Dedifferentiated amniotic fluid mesenchymal stem cell (primary cell): Measurements from ENCODE around the gene DMRT3.
"Not testable (repeated sequence)": the region's sequence is repeated elsewhere in the genome, so short reads cannot be mapped to it uniquely, and the experiment has no call there.

Experiments
- DNase-seq: peaks from one replicate; pipeline ENCODE4 v3.0.0-alpha.2; 2016; ENCODE audit errors: extremely low spot score

The DMRT3 gene

DNA sequence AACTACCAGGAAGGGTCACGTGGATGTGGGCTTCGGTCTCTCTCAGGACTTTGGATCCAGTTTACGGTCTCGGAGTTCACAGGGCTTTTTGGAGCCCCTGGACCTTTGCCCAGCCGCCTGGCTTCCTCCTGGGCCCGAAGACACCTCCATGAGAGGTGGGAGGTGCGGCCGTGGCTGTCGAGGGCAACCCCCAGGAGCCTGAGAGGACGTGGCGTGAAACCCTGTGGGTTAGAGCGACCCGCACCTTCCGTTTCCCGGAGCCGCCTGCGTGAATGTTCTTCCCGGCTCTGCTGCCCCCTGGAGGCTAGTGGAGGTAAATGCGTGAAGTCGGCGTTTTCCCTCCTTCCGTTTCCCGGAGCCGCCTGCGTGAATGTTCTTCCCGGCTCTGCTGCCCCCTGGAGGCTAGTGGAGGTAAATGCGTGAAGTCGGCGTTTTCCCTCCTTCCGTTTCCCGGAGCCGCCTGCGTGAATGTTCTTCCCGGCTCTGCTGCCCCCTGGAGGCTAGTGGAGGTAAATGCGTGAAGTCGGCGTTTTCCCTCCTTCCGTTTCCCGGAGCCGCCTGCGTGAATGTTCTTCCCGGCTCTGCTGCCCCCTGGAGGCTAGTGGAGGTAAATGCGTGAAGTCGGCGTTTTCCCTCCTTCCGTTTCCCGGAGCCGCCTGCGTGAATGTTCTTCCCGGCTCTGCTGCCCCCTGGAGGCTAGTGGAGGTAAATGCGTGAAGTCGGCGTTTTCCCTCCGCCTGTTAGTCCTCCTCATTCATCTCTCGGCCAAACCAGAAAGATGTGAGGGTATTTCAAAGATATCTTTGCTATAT, 22.1 kb downstream of the DMRT3 start:
- DNase-seq = not testable (repeated sequence)

DNA sequence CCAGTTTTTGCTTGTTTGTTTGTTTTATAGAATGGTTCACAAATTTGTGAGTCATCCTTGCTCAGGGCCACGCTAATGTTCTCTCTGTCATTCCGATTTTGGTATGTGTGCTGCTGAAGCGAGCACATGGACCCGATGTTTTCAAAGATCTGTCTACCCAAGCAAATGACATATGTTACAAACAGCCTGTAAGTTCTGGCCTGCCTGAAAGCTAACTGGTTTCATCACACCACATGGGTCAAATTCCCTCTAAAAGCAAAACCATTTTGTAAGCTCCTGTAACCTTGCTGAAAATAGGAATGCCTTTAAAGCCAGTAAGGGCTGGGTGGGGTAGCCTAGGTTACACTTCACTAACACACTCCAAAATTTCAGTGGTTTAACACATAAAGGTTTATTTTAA, 25.4 kb downstream of the DMRT3 start:
- DNase-seq = no peak

DNA sequence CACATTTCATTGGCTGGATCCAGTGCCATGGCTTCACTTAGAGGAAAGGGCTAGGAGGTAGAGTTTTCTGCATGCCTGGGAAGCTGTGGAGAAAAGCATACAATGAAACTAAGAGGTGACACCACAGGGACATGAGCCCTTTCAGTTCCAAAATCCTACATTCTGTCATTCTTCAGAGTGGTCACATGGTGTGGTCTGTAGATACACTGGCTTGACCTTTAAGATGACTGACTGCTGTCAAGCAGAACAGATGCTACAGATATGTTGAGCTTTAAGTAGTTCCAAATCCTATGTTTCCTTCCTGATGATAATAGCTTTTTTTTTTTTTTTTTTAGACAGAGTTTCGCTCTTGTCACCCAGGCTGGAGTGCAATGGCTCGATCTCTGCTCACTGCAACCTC, 26.2 kb downstream of the DMRT3 start:
- no peak for DNase-seq

DNA sequence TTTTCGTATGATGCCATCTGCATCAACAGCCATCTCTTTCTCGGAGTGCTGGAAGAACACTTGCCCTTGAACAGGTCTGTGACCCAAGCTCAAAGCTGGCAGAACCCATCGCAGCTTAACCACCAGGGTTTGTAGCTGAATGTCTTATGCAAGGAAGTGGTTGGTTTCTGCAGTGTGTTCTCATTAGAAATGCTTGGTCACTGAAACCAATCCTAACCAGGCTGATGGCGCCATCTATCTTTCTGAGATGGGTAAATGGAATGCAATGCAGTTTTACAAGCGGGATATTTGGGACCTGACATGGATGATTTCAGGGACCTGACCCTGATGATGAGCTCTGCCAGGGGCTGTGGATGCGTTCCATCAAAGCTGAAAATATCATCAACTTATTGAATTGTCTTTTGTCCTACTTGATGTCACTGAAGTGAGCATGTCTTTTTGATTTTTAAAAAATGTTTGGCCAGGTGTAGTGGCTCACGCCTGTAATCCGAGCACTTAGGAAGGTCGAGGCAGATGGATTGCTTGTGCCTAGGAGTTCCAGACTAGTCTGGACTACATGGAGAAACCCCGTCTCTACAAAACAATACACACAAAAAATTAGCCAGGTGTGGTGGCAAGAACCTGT, 28.7 kb downstream of the DMRT3 start:
- DNase-seq = peak; percentile 40

DNA sequence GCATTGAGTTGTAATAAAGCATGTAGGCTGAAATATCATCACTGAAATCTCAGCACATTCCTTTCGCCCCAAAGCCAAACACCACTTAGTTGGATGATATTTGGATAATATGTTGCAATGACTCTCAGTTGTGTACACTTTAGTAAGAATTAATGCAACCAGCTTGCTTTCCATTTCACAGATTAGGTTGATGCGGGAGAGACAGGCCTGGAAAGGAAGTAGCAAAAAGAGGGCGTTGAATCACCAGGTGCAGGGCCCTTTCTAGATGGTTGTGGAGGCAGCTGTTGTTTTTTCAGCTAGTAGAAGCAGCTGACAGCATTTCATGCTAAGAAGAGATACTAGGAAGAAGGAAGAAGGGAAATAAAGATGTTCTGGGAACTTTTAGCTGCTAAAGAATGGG, 30.9 kb downstream of the DMRT3 start:
- no peak for DNase-seq

DNA sequence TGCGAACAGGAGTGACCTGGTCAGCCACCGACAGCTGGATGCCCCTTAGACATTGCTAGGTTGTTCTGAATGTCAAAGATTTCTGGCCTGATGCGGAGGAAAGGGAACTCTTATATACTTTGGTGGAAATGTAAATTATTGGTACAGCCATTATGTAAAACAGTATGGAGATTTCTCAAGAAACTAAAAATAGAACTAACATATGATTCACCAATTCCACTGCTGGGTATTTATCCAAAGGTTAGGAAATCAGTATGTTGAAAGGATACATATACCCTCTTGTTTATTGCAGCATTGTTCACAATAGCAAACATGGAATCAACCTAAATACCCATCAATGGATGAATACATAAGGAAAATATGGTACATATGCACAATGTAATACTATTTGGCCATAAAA, 31.8 kb downstream of the DMRT3 start:
- DNase-seq = no peak

DNA sequence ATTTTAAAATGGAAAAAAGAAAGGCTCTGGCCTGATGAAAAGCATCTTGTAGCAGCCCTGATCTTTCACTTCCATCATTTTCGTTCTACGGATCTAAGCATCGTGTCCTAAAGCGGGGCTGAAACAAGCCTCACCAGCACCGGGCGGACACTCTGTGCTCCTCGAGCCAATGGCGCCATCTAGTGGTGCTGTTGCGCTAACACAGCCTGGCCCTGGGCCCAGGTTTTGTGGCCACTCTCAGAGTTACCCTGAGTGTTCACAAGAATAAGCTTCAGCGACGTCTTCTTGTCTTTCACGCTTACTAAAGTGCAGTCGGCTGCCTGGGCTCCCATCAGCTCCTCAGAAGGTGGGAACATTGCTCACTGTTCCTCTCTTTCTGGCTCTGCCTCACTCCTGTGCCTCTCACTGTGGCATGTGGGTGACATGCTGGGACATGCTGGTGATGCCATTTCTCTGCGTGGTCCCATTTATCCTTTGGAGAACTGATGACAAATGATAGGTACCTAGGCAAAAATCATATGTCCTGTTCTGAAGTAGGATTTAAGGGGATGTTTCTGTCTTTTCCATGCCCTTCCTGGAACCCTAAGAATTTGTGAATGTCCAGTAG, 32.7 kb downstream of the DMRT3 start:
- DNase-seq = peak; percentile 68

DNA sequence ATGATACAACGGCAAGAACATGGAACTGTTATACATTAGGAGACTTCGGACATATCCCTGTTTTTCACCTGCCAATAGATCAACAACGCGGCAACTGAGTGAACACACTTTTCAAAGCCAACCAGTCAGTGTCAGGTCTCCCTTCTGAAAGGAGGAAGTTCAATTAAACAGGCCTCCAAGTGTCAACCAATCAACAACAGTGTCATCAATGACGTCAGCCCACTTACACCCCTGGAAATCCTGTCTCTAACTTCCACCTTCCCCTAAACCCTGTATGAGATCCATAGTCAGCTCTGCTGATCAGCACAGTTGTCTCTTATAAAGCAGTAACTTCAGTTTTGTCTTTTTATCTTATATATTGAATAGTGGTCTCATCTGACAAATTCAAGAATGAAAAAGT, 36.6 kb downstream of the DMRT3 start:
- DNase-seq = no peak

DNA sequence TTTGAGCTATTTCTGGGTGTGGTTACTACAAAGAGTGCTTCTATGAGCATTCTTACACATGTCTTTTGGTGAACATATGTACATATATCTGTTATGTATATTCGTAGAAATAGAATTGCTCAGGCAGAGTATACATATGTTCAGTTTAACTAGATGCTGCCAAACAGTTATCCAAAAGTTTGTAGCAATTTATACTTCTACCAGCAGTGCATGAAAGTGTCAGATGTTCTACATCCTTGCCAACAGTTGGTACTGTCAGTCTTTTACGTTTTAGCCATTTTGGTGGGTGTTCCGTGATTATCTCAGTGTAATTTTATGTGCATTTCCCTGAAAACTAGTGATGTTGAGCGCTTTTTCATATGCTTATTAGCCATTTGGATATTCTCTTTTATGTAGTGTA, 37.8 kb downstream of the DMRT3 start:
- DNase-seq = no peak

DNA sequence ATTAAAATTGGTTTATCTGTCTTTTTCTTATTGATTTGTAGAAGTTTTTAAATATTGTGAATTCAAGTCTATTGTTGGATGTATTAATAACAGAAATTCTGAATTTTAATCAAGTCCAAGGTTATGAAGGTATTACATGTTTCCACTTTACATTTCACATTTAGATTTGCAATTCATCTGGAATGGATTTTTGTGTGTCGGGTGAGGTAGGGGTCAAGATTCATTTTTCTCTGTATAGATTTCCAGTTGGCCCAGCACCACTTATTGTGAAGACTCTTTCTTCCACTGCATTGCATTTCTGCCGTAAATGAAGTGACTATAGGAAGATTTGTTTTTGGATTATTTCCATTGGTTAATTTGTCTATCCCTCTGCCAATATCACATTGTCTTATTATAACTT, 38.2 kb downstream of the DMRT3 start:
- no peak for DNase-seq

DNA sequence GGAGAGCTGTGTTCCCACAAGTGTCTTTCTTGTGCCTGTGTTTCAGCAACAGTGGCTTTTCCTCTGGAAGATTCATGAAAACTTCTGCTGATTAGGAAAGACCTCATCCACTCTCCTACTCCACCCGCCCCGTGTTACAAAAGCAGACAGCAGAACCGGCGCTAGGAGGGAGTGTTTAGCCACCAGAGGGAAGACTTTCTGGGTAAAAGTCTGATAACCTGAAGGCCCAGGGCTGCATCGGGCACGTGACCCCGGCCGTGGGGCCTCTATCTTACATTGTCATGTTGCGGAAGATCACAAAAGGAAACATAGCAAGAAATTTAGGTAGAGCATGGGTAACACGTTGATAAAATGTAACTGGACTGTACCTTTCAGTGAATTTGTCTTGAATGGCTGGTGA, 41.7 kb downstream of the DMRT3 start:
- DNase-seq = no peak

DNA sequence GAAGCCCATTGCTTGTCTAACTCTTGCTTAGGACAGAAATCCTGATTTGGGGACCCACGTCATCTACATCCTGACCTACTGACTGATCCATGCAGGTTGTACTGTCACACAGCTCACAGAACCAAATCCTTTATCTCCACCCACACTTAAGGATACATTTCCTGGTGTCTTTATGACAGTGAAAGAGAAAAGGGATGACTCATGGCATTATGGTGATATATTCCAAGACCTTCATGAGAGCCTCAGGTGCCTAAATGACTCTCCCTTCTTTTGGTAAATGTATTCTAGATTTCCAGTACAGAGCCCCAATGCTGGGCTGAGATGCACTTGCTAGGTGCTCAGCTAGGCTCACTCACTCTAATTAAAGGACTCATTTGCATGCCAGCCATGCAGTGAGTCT, 47.7 kb downstream of the DMRT3 start:
- no peak for DNase-seq

DNA sequence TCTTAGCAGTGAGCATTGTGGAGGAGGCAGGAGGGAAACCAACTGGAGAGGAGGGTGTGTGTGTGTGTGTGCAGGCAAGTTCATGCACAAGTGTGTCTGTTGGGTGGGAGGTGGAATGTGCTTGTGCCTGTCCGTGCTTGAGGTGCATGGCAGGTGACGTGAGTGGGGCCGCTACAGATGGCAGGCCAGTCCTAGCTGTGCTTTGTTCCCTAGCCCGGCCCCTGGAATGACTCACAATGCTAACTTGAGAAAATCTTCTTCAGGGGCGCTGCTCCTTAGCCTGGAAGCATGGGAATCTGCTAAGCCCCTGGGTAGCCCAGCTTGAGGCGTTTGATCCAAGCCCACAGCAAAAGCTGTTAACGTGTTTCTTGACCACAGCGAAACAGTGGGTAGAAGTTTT, 48.7 kb downstream of the DMRT3 start:
- no peak for DNase-seq

DNA sequence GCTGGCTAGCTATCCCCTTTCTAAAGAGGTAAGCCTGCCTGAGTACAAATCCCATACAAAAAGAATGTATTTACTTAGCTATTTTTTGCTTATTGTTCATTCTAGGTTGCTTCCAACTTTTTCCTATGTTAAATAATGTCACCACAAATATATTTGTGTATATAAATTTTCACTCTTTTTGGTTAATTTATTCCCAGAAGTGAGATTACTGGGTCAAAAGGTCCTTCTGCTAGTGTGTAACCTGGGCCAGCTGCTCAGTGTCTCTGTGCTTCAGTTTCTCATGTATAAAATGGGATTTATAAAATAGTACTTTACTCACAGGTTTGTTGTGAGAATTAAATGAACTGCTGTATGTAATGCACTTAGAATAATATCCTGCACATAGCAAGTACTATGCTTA, 49.8 kb downstream of the DMRT3 start:
- DNase-seq = no peak

DNA sequence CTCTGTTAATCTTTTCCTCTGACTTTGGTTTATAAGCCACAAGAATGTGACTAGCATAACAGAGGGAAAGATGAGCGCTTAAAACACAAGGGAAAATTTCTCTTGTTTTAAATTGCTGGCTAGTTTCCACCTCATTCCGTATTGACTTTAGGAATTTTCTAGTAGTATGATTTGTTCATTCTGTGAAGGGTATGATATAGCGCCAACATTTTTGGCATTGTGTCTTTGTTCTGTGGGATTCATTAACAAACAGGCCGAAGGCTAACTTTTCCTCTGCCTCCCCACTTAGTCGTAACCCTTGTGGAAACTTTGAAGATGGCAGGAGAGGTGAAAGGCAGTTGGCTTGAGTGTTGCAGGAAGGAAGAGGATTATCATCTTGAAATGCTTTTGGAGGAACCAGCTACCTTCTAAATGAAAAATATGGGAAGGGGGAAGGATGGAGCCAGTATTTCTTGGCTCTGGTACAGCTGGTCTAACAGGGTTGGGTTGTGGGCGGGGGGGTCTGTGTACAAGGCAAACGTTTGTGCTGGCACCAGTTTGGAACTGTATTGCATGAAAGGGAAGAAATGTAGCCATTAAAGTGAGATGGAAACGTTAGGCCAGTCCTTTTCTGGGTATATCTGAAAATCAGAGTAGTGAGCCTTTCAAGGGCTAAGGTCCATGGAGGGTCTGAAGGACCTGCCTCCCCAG, 52.2 kb downstream of the DMRT3 start:
- DNase-seq = no peak

DNA sequence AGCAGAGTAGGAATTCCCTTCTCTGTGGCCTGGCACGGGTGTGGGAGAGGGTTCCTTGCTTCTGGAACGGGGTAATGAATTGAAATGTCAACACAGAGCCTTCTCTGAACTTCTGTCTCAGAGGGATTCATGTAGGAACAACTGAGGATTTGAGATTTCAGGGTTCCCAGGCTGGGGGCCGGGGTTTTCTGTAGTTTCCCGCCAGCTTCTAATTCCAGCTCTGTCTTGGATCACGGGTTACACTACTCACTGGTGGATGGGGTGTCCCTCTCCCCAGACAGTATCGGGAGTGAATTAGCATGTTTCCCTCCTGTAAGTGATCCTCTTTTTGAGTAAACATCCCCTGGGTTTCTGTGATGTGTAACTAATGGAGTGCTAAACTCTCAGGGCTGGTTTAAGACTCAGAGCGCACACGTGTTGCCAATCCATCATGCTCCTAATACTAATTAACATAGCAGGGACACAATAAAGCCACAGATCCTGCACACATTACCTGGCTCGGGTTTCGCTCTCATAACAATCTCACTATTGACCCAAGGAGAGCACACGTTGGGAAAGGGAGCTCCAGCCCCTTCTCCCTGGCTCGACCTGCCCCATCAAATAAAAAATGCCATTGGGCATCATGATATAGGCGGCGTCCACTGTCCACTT, 55.6 kb downstream of the DMRT3 start:
- no peak for DNase-seq

DNA sequence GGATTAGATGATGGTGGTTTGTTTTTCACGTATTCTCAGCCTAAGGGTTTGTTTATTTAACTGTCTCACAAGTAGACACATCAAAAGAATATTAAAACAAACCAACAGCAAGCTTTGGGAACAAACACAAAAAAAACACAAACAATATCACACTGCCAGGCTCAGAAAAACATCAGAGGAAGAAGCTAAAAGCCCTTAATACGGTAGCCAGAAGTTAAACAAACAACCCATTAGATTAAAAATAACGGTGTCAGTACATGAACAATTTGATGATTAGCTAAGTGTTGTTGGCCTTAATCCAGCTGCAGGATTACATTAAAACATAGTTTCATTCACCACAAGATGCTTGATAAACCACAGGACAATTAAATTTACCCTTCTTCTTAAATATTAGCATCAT, 57.8 kb downstream of the DMRT3 start:
- no peak for DNase-seq

DNA sequence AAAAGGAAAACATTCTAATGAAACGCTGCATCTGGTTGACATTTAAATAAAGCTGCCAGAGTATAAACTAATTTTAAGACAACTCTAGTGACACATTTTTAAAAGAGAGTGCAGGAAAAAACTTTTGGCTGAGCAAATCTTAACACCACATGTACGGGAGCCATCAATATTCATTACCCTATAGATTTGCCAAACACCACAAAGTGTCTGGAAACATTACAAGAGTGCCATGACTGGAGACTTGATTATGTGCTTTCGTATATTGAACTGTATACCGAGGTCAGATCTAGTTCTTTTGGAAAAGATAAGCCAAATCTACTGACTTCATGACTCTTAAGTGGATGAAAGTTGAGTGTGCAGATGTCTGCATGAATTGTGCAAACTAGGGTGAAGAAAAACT, 63.1 kb downstream of the DMRT3 start:
- DNase-seq = no peak
